ENCODE measurements around the gene SART1. TPM values are rescaled to one million over a fixed set of nuclear protein-coding genes. Genes with fewer than 3 reads are reported as not detected.
A peak's percentile ranks its signal among the peaks of the same experiment; 100 is the strongest.

Gene SART1
- total RNA-seq, 1 experiment from 2014 or later = 67.4 TPM

- H3K4me1 Mint-ChIP-seq (ENCODE audit: insufficient read depth, unreplicated experiment) = peaks cover 43% of the 10 kb centered on the region
- no peak for TF ChIP-seq CTCF (IDR thresholded peaks at IDR 0.05; ENCODE audit: unreplicated experiment)
- intact Hi-C loops (cut with micrococcal nuclease) = loop anchor here (2.0 to 5.0 kb wide), 2 partner anchors 15 to 254 kb away; partner anchors contain the start of genes FOSL1 and RELA
- no peaks in the 10 kb centered on the region for H3K27me3 Mint-ChIP-seq (ENCODE audit: insufficient read depth, unreplicated experiment)
- no peaks in the 10 kb centered on the region for H3K9me3 Mint-ChIP-seq (ENCODE audit: unreplicated experiment)
- no TSS peak for BruUV-seq (replicated peaks)
- no peaks in the 10 kb centered on the region for H3K36me3 Mint-ChIP-seq (ENCODE audit: insufficient read depth, unreplicated experiment)
- CTCF ChIA-PET = interaction anchor here (0.7 to 2.4 kb wide), 5 partner anchors 24 to 56 kb away, joined by 3 to 15 read pairs (median 11); partner anchors contain the start of genes CCDC85B, FIBP and MUS81
- H3K27ac Mint-ChIP-seq (ENCODE audit: low read depth, unreplicated experiment) = peak overlapping the region; percentile 86
- peak; percentile 95 for DNase-seq (ENCODE audit: unreplicated experiment)
- peak overlapping the region; percentile 89 for H3K4me3 Mint-ChIP-seq (ENCODE audit: unreplicated experiment)
- POLR2A ChIA-PET = interaction anchor here (0.5 to 8.0 kb wide), 18 partner anchors 10 to 419 kb away, joined by 3 to 122 read pairs (median 4); partner anchors contain the start of genes AP5B1, BANF1, CCDC85B and CFL1
Observed at GRCh38 chr11:65915821-65916251, 45.7 kb upstream of the SART1 start.

GRCh38 chr11:65916391-65916790 lies 45.1 kb upstream of the SART1 start:
- no TSS peak for BruUV-seq (replicated peaks)

GRCh38 chr11:65917077-65917433 lies 44.5 kb upstream of the SART1 start:
- no TSS peak for BruUV-seq (replicated peaks)
- H3K36me3 Mint-ChIP-seq (ENCODE audit: insufficient read depth, unreplicated experiment) = peaks cover 6% of the 10 kb centered on the region
- CTCF ChIA-PET = interaction anchor here (2.2 kb wide), 1 partner anchor 29 kb away, joined by 11 read pairs; the partner anchor contains the start of gene FIBP

More at GRCh38 chr11:65916391-65916790, 45.1 kb upstream of the SART1 start:
- peaks cover under 1% of the 10 kb centered on the region for H3K36me3 Mint-ChIP-seq (ENCODE audit: insufficient read depth, unreplicated experiment)
- H3K4me3 Mint-ChIP-seq (ENCODE audit: unreplicated experiment) = peak overlapping the region; percentile 89
- no peak for DNase-seq (ENCODE audit: unreplicated experiment)
- H3K27me3 Mint-ChIP-seq (ENCODE audit: insufficient read depth, unreplicated experiment) = no peaks in the 10 kb centered on the region
- intact Hi-C loops (cut with micrococcal nuclease) = loop anchor here (5.0 kb wide), 1 partner anchor 254 kb away; the partner anchor contains the start of gene RELA
- no peak for TF ChIP-seq CTCF (IDR thresholded peaks at IDR 0.05; ENCODE audit: unreplicated experiment)
- peaks cover 43% of the 10 kb centered on the region for H3K4me1 Mint-ChIP-seq (ENCODE audit: insufficient read depth, unreplicated experiment)
- H3K27ac Mint-ChIP-seq (ENCODE audit: low read depth, unreplicated experiment) = peak overlapping the region; percentile 86
- no peaks in the 10 kb centered on the region for H3K9me3 Mint-ChIP-seq (ENCODE audit: unreplicated experiment)
- ChIA-PET CTCF (interaction anchor here (0.7 to 2.4 kb wide), 5 partner anchors 25 to 56 kb away, joined by 3 to 15 read pairs (median 11); partner anchors contain the start of genes CCDC85B, FIBP and MUS81), POLR2A (interaction anchor here (0.5 to 8.0 kb wide), 14 partner anchors 10 to 301 kb away, joined by 3 to 122 read pairs (median 5); partner anchors contain the start of genes BANF1, CCDC85B, CFL1 and EIF1AD)

More at GRCh38 chr11:65917077-65917433, 44.5 kb upstream of the SART1 start:
- POLR2A ChIA-PET = interaction anchor here (1.7 to 8.0 kb wide), 5 partner anchors 16 to 58 kb away, joined by 5 to 122 read pairs (median 14); partner anchors contain the start of genes CCDC85B, CFL1, FIBP and FOSL1
- peak overlapping the region; percentile 89 for H3K4me3 Mint-ChIP-seq (ENCODE audit: unreplicated experiment)
- H3K9me3 Mint-ChIP-seq (ENCODE audit: unreplicated experiment) = no peaks in the 10 kb centered on the region
- peak overlapping the region; percentile 86 for H3K27ac Mint-ChIP-seq (ENCODE audit: low read depth, unreplicated experiment)
- H3K27me3 Mint-ChIP-seq (ENCODE audit: insufficient read depth, unreplicated experiment) = no peaks in the 10 kb centered on the region
- peaks cover 37% of the 10 kb centered on the region for H3K4me1 Mint-ChIP-seq (ENCODE audit: insufficient read depth, unreplicated experiment)
- intact Hi-C loops (cut with micrococcal nuclease) = loop anchor here (5.0 kb wide), 1 partner anchor 255 kb away; the partner anchor contains the start of gene RELA
- DNase-seq (ENCODE audit: unreplicated experiment) = no peak
- no peak for TF ChIP-seq CTCF (IDR thresholded peaks at IDR 0.05; ENCODE audit: unreplicated experiment)

Data from MCF 10A (cell line).